HL-60 (cell line): ENCODE data around the gene POLR2M.

Source experiments
- DNase-seq, 2 experiments: peaks; one replicate each; pipeline ENCODE4 v3.0.0-alpha.2; 2010 to 2020; ENCODE audit warnings: low read depth in 1 of 2, low spot score in 1 of 2
- H3K27ac ChIP-seq: fragments of 250-450 bp; sonication (Bioruptor Pico); replicated peaks from 2 replicates; pipeline ENCODE4 v1.5.1; 2020; ENCODE audit warnings: mild to moderate bottlenecking, moderate library complexity
- H3K27me3 ChIP-seq: fragments of 250-450 bp; sonication (Bioruptor Pico); 2 replicates; pipeline ENCODE4 v1.5.1; 2021; ENCODE audit warnings: mild to moderate bottlenecking, moderate library complexity; ENCODE audit not compliant: insufficient read depth, poor library complexity, severe bottlenecking
- H3K4me3 ChIP-seq: replicated peaks from 2 replicates; pipeline ENCODE4 v1.5.1; 2011; ENCODE audit warnings: mild to moderate bottlenecking, control low read depth, low read length; ENCODE audit not compliant: insufficient read depth
- GABPA ChIP-seq: IDR thresholded peaks from 2 replicates; pipeline ENCODE4 v1.6.1; 2012; ENCODE audit warnings: low read depth
- POLR2AphosphoS5 ChIP-seq: IDR thresholded peaks from 2 replicates; pipeline ENCODE4 v1.6.1; 2012; ENCODE audit warnings: low read depth
- SPI1 ChIP-seq: IDR thresholded peaks from 2 replicates; pipeline ENCODE4 v1.6.1; 2012; ENCODE audit warnings: low read depth, mild to moderate bottlenecking, borderline replicate concordance
- TF ChIP-seq, protein P1 (sequence below): IDR thresholded peaks from one replicate; pipeline ENCODE4 v1.5.1; 2011; ENCODE audit warnings: low read length, control low read depth, inconsistent platforms; ENCODE audit not compliant: insufficient read depth
- TF ChIP-seq, protein P2 (sequence below): IDR thresholded peaks from 2 replicates; pipeline ENCODE4 v1.6.1; 2012; ENCODE audit warnings: low read depth; ENCODE audit not compliant: insufficient replicate concordance

POLR2M gene

GRCh38 chr15:57703387-57703786, 3.1 kb upstream of the POLR2M start:
- peaks cover 5% of the 10 kb centered on the region for H3K27me3 ChIP-seq
- no peak for DNase-seq
- TF ChIP-seq, protein P1, sequence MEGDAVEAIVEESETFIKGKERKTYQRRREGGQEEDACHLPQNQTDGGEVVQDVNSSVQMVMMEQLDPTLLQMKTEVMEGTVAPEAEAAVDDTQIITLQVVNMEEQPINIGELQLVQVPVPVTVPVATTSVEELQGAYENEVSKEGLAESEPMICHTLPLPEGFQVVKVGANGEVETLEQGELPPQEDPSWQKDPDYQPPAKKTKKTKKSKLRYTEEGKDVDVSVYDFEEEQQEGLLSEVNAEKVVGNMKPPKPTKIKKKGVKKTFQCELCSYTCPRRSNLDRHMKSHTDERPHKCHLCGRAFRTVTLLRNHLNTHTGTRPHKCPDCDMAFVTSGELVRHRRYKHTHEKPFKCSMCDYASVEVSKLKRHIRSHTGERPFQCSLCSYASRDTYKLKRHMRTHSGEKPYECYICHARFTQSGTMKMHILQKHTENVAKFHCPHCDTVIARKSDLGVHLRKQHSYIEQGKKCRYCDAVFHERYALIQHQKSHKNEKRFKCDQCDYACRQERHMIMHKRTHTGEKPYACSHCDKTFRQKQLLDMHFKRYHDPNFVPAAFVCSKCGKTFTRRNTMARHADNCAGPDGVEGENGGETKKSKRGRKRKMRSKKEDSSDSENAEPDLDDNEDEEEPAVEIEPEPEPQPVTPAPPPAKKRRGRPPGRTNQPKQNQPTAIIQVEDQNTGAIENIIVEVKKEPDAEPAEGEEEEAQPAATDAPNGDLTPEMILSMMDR, result no peak
- TF ChIP-seq, protein P2, sequence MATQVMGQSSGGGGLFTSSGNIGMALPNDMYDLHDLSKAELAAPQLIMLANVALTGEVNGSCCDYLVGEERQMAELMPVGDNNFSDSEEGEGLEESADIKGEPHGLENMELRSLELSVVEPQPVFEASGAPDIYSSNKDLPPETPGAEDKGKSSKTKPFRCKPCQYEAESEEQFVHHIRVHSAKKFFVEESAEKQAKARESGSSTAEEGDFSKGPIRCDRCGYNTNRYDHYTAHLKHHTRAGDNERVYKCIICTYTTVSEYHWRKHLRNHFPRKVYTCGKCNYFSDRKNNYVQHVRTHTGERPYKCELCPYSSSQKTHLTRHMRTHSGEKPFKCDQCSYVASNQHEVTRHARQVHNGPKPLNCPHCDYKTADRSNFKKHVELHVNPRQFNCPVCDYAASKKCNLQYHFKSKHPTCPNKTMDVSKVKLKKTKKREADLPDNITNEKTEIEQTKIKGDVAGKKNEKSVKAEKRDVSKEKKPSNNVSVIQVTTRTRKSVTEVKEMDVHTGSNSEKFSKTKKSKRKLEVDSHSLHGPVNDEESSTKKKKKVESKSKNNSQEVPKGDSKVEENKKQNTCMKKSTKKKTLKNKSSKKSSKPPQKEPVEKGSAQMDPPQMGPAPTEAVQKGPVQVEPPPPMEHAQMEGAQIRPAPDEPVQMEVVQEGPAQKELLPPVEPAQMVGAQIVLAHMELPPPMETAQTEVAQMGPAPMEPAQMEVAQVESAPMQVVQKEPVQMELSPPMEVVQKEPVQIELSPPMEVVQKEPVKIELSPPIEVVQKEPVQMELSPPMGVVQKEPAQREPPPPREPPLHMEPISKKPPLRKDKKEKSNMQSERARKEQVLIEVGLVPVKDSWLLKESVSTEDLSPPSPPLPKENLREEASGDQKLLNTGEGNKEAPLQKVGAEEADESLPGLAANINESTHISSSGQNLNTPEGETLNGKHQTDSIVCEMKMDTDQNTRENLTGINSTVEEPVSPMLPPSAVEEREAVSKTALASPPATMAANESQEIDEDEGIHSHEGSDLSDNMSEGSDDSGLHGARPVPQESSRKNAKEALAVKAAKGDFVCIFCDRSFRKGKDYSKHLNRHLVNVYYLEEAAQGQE, result no peak
- TF ChIP-seq GABPA, result no peak
- no peak for TF ChIP-seq POLR2AphosphoS5
- no peak for TF ChIP-seq SPI1
- H3K4me3 ChIP-seq, result no peak overlapping the region
- no peak overlapping the region for H3K27ac ChIP-seq

- no peak overlapping the region for H3K4me3 ChIP-seq
- no peak overlapping the region for H3K27ac ChIP-seq
- no peak for DNase-seq
- TF ChIP-seq, protein P1, result no peak
- no peak for TF ChIP-seq POLR2AphosphoS5
- TF ChIP-seq, protein P2, result no peak
- no peak for TF ChIP-seq GABPA
- no peak for TF ChIP-seq SPI1
- H3K27me3 ChIP-seq, result no peaks in the 10 kb centered on the region
These were observed 2.1 kb upstream of the POLR2M start for GRCh38 chr15:57704441-57704840.

DNA sequence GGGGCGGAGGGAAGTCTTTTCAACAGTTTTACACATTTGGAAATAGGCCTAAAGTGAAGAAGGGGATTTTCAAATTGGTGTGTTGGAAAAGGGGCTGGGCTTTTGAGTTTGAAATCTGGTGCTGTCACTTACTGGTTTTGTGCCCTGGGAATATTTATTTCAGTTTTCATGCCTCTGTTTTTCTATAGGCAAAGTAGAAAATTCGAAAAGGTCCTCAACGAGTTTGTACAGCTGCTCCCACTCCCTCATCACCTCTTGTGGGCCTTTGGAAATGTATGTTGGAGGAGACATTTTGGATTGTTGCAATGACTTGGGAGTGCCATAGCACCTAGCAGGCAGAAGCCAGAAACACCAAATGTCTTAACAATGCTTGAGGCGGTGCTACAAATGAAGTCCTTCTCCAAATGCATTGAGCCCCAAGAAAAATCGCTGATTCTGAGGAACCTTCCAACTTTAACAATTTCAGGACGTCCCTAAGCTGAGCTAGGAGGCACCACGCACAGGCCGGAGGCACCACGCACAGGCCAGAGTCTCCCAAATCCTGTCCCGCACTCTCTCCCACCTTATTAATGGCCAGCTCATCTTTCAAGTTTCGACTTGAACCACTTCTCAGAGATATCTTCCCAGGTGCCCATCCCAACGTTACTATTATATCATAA, 639 bp upstream of the POLR2M start:
- TF ChIP-seq, protein P1, result no peak
- no peak for TF ChIP-seq POLR2AphosphoS5
- TF ChIP-seq GABPA, result no peak
- TF ChIP-seq SPI1, result no peak
- TF ChIP-seq, protein P2, result no peak
- peak overlapping the region; percentile 72 for H3K4me3 ChIP-seq
- peak overlapping the region; percentile 98 for H3K27ac ChIP-seq
- H3K27me3 ChIP-seq, result no peaks in the 10 kb centered on the region
- peak in 1 of 2 experiments; percentile 1 for DNase-seq
